ENCODE data around the gene HMCN2. TPM values are rescaled to one million over a fixed set of nuclear protein-coding genes. Genes with fewer than 3 reads are reported as not detected.

HMCN2 gene
- total RNA-seq, 4 donors from 2014 or later = 24.8 to 61.7 (median 36.1) TPM

GRCh38 chr9:130294664-130295063 lies 29.1 kb downstream of the HMCN2 start:
- Histone ChIP-seq H3K9me3 (no peaks in the 10 kb centered on the region), H3K4me3 (no peak overlapping the region), H3K36me3 (no peaks in the 10 kb centered on the region), H3K27ac (no peak overlapping the region), H3K4me1 (no peaks in the 10 kb centered on the region), H3K27me3 (no peaks in the 10 kb centered on the region)
- TF ChIP-seq, protein P1, sequence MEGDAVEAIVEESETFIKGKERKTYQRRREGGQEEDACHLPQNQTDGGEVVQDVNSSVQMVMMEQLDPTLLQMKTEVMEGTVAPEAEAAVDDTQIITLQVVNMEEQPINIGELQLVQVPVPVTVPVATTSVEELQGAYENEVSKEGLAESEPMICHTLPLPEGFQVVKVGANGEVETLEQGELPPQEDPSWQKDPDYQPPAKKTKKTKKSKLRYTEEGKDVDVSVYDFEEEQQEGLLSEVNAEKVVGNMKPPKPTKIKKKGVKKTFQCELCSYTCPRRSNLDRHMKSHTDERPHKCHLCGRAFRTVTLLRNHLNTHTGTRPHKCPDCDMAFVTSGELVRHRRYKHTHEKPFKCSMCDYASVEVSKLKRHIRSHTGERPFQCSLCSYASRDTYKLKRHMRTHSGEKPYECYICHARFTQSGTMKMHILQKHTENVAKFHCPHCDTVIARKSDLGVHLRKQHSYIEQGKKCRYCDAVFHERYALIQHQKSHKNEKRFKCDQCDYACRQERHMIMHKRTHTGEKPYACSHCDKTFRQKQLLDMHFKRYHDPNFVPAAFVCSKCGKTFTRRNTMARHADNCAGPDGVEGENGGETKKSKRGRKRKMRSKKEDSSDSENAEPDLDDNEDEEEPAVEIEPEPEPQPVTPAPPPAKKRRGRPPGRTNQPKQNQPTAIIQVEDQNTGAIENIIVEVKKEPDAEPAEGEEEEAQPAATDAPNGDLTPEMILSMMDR (IDR thresholded peaks at IDR 0.05) = no peak
- no peak for TF ChIP-seq POLR2A (IDR thresholded peaks at IDR 0.05)
- DNase-seq = no peak

DNA sequence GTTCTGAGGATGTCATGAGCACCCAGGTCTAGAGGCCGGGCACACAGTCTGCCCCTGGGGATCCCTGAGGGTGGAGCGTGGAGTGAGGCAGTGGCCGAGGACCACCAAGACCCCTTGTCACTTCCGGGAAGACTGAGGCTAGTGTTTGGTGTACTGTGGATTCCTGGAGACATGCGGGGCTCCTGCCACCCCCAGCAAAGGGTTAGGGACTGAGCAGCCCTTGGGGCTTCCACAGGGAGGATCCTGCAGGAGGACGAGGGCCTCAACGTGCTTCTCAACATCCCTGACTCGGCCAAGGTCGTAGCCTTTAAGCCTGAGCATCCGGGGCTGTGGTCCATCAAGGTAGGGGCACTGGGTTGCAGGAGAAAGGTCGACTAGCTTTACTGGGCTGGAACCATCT lies 29.9 kb downstream of the HMCN2 start:
- H3K9me3 ChIP-seq = no peaks in the 10 kb centered on the region
- no peaks in the 10 kb centered on the region for H3K36me3 ChIP-seq
- H3K27ac ChIP-seq = no peak overlapping the region
- no peaks in the 10 kb centered on the region for H3K4me1 ChIP-seq
- DNase-seq = no peak
- H3K27me3 ChIP-seq = no peaks in the 10 kb centered on the region
- TF ChIP-seq POLR2A (IDR thresholded peaks at IDR 0.05) = no peak
- TF ChIP-seq, protein P1 (IDR thresholded peaks at IDR 0.05) = no peak
- no peak overlapping the region for H3K4me3 ChIP-seq

DNA sequence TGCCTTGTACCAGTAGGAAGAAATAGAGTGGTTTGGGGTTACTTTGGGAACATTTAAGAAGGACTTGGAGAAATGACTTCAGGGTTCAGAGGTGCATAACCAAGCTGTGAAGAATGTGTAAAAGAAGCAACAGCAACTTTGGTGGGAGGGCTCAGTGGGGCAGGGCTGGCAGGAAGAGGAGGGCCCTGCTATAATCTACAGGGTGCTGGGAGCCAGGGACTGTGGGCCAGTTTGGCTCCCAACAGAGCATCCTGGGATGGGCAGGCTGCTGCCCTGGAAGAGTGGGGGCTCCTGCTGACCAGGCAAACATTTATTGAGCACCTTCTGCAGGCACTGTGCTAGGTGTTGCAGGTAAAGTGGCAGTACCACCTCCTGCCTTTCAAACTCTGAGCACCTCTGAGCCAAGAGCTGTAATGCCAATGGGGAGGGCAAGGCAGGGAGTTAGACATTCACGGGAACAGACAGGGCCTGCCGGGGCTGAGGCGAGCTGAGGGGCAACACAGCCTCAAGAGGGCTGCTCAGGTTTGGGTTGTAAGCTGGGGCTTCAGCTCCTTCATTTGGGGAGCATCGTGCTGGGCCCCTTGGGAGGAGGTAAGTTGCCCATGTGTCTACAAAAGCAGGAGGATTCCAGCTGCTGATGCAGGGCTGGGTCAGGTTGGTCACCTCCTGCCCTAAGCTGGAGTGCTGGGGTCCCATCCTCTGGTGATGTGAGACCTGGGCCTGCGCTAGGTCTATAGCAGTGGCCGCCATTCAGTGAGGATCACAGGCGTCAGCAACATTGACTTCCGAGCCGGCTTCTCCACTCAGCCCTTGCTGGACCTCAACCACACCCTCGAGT lies 30.6 kb downstream of the HMCN2 start:
- DNase-seq = peak in 1 of 3 donors; percentile 32
- H3K27me3 ChIP-seq = no peaks in the 10 kb centered on the region
- TF ChIP-seq, protein P1 (IDR thresholded peaks at IDR 0.05) = no peak
- no peak for TF ChIP-seq POLR2A (IDR thresholded peaks at IDR 0.05)
- no peak overlapping the region for H3K27ac ChIP-seq
- no peaks in the 10 kb centered on the region for H3K36me3 ChIP-seq
- no peaks in the 10 kb centered on the region for H3K9me3 ChIP-seq
- H3K4me1 ChIP-seq = peaks cover 0 to 3% (median 0%) of the 10 kb centered on the region in 4 donors
- H3K4me3 ChIP-seq = no peak overlapping the region

GRCh38 chr9:130296783-130297055 lies 31.2 kb downstream of the HMCN2 start:
- Histone ChIP-seq H3K27me3 (no peaks in the 10 kb centered on the region), H3K4me3 (no peak overlapping the region), H3K4me1 (peaks cover 0 to 4% (median 0%) of the 10 kb centered on the region in 4 donors), H3K36me3 (no peaks in the 10 kb centered on the region), H3K9me3 (no peaks in the 10 kb centered on the region), H3K27ac (no peak overlapping the region)
- no peak for DNase-seq
- TF ChIP-seq, protein P1 (IDR thresholded peaks at IDR 0.05) = no peak
- no peak for TF ChIP-seq POLR2A (IDR thresholded peaks at IDR 0.05)

DNA sequence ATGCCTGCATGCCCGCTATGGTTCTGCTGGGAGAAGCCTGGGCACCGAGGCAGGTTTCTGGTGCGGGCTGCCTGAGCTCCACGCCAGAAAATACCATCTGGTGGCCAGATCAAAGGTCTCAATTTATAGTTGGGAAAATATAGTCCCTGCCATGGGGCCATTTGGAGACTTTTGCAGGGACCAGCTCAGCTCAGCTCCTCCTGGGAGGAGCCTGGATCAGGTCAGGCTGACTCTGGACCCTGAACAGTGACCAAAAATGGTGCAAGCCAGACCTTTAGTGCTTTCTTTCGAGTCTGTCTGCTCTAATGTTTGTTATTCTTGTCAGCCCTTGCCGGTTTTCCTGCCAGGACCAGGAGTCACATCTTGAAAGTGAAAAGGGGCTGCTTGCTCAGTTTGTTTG lies 31.8 kb downstream of the HMCN2 start:
- H3K9me3 ChIP-seq = no peaks in the 10 kb centered on the region
- no peak for TF ChIP-seq POLR2A (IDR thresholded peaks at IDR 0.05)
- TF ChIP-seq, protein P1 (IDR thresholded peaks at IDR 0.05) = no peak
- DNase-seq = no peak
- no peak overlapping the region for H3K4me3 ChIP-seq
- H3K4me1 ChIP-seq = peaks cover 0 to 4% (median 0%) of the 10 kb centered on the region in 4 donors
- no peak overlapping the region for H3K27ac ChIP-seq
- H3K36me3 ChIP-seq = no peaks in the 10 kb centered on the region
- no peaks in the 10 kb centered on the region for H3K27me3 ChIP-seq
